Colonic mucosa (tissue), 4 donors: Measurements from ENCODE around the gene MCEE. TPM values are rescaled to one million over a fixed set of nuclear protein-coding genes. Genes with fewer than 3 reads are reported as not detected.
A peak's percentile ranks its signal among the peaks of the same experiment; 100 is the strongest.
"Not testable (repeated sequence)": the region's sequence is repeated elsewhere in the genome, so short reads cannot be mapped to it uniquely, and the experiment has no call there.

ENCODE experiments used
- DNase-seq: peaks from one replicate; pipeline ENCODE4 v3.0.0-alpha.2; 2020
- H3K27ac ChIP-seq: fragments of 200-600 bp; one replicate; pipeline ENCODE4 v1.8.0; 2021
- H3K27me3 ChIP-seq: fragments of 200-600 bp; one replicate; pipeline ENCODE4 v1.8.0; 2021
- H3K36me3 ChIP-seq: fragments of 200-600 bp; one replicate; pipeline ENCODE4 v1.8.0; 2021
- H3K4me1 ChIP-seq: fragments of 200-600 bp; one replicate; pipeline ENCODE4 v1.8.0; 2021; ENCODE audit warnings: mild to moderate bottlenecking
- H3K4me3 ChIP-seq: fragments of 200-600 bp; one replicate; pipeline ENCODE4 v1.8.0; 2021
- H3K9ac ChIP-seq, 2 donors: one replicate each; pipeline ENCODE4 v1.7.0; 2013; ENCODE audit warnings: control low read depth in 2 of 2, low read depth in 2 of 2, low read length in 2 of 2
- H3K9me3 ChIP-seq: fragments of 200-600 bp; one replicate; pipeline ENCODE4 v1.8.0; 2021
- intact Hi-C: fragments of 100-400 bp; cut with DNase I; formaldehyde crosslinking; loops from one replicate; pipeline ENCODE4 v1.14.1; 2022
- total RNA-seq, 2 donors: library from RNA; stranded (reverse); fragmentation: NEBNext Ultra II Directional in 1 of 2; extraction: Animal tissue kit (Norgen Biotek cat#: 25700) in 1 of 2; gene quantifications; one replicate each; pipeline ENCODE4 v1.2.1, GENCODE V29; 2021
- TF ChIP-seq, protein P1 (sequence below): fragments of 200-600 bp; IDR thresholded peaks from one replicate; pipeline ENCODE4 v1.8.0; 2022; ENCODE audit warnings: antibody characterized with exemption, mild to moderate bottlenecking
- donor health status: healthy.
- donor health status: DM: no; HTN: no; CAD: no.
- donor health status: DM: no; HTN: no; CAD: no.

The MCEE gene
- 10 to 100 TPM; 20.3 to 23.2 TPM for total RNA-seq

DNA sequence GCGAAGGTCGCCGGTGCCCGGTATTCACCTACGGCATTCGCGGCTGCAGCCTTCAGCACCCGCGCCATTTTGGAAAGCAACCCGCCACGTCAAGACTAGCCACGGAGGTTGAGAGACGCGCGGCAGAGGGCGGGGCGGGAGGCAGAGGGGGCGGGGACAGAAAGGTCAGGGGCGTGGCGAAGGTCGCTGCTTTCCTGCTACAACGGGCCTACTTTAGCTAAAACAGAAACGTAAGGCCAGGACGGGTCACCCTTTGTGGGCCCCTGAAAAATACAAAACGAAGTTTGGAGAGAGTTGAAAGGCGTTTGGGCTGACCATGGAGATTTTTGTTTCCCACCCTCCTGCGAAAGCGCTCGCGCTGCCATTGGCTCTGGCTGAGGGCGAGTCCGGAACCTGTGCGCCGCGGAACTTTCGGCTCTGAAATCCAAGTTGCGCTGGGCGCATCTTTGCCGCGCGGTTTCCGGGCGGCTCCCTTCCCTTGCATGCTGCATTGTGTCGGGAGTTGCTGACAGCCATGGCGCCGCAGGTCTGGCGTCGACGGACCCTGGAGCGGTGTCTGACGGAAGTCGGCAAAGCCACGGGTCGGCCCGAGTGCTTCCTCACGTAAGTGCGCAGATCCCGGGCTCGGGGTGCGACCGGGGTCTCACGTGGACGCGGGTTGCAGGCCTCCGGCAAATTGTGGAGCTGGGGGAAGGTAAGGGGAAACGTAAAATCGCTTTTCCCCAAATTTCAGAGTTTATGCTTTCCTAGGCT, at the start of gene MCEE, which contains the start of gene MPHOSPH10:
Gene MCEE, minus strand, starts transcription at position 78 of the 753 bp plus-strand sequence. Its CDS starts 10 bp downstream, at position 68.
Gene MPHOSPH10, plus strand, starts transcription at position 483 of the 753 bp plus-strand sequence. Its CDS starts 32 bp downstream, at position 515.
- H3K36me3 ChIP-seq: peaks cover 11% of the 10 kb centered on the region
- peak; percentile 95 for DNase-seq
- peaks cover 6% of the 10 kb centered on the region for H3K4me1 ChIP-seq
- H3K4me3 ChIP-seq: peak within 1 kb of the TSS; percentile 78
- no peaks in the 10 kb centered on the region for H3K9me3 ChIP-seq
- intact Hi-C loops: no loop called here
- H3K27me3 ChIP-seq: no peaks in the 10 kb centered on the region
- peak within 1 kb of the TSS; percentile 82 to 85 for H3K9ac ChIP-seq
- TF ChIP-seq, protein P1, sequence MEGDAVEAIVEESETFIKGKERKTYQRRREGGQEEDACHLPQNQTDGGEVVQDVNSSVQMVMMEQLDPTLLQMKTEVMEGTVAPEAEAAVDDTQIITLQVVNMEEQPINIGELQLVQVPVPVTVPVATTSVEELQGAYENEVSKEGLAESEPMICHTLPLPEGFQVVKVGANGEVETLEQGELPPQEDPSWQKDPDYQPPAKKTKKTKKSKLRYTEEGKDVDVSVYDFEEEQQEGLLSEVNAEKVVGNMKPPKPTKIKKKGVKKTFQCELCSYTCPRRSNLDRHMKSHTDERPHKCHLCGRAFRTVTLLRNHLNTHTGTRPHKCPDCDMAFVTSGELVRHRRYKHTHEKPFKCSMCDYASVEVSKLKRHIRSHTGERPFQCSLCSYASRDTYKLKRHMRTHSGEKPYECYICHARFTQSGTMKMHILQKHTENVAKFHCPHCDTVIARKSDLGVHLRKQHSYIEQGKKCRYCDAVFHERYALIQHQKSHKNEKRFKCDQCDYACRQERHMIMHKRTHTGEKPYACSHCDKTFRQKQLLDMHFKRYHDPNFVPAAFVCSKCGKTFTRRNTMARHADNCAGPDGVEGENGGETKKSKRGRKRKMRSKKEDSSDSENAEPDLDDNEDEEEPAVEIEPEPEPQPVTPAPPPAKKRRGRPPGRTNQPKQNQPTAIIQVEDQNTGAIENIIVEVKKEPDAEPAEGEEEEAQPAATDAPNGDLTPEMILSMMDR: no peak
- H3K27ac ChIP-seq: peak within 1 kb of the TSS; percentile 95

DNA sequence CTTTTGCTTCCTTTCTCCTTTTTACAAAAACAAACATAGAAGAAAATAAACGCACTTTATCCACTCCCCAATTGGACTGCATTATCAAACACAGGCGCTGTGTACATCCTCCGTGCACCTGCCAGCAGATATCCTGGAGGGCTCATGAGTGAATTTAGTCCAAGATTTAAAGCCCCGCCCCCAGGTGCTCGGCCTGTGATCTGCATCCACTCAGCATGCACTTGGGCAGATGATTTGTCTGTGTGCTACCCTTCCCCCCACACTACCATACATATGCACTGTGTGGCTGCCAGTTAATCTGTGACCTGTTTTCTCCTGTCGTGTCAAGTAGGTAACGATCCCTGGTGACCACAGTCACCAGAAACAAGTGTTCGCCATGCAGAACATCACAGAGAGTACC, 48.8 kb upstream of the MCEE start:
- H3K27me3 ChIP-seq, H3K9me3 ChIP-seq, DNase-seq, H3K4me1 ChIP-seq, H3K9ac ChIP-seq, H3K36me3 ChIP-seq, H3K4me3 ChIP-seq, H3K27ac ChIP-seq, intact Hi-C loops: not testable (repeated sequence)

DNA sequence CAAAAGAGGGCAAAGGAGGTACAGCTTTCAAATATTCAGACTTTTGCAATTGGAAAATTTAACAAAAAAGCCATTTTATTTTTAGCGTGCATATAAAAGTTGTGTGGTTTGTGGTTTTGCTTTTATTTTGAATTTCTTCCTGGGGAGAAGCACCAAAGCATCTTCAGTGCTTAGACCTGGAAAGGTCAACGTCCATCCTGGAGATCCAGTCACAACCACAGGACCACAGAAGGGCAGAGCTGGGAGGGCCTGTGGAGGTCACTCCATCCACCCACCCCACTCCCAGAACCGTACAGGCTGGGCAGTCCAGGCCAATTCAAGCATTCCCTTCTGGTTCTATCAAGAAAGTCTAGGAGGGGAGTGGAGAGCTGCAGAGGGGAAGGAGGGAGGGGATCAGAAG, 44.2 kb upstream of the MCEE start:
- Histone ChIP-seq H3K4me1 (no peaks in the 10 kb centered on the region), H3K9ac (no peak overlapping the region), H3K36me3 (no peaks in the 10 kb centered on the region), H3K9me3 (no peaks in the 10 kb centered on the region), H3K27ac (no peak overlapping the region), H3K4me3 (no peak overlapping the region), H3K27me3 (no peaks in the 10 kb centered on the region)
- intact Hi-C loops: no loop called here
- TF ChIP-seq, protein P1: no peak
- no peak for DNase-seq

DNA sequence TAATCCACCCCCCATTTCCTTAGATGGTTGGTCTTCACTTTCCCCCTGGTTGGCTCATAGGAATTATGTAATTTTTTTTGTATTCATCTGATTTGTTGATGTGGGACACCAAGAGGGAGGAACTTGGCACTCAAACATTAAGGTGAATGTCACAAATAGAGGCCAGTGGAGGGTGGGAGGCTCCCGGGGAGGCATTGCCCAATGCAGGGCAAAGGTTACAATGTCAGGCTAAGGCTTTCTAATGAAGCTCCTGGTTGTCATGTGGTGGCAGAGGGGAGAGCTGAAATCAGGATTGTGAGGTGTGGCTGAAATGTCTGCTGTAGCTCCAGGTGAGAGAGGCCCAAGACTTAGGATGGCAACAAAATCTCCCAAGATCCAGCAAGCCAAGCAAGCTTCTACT, 43.1 kb upstream of the MCEE start:
- no peaks in the 10 kb centered on the region for H3K27me3 ChIP-seq
- no peak overlapping the region for H3K9ac ChIP-seq
- TF ChIP-seq, protein P1: no peak
- H3K9me3 ChIP-seq: no peaks in the 10 kb centered on the region
- H3K27ac ChIP-seq: no peak overlapping the region
- H3K4me1 ChIP-seq: no peaks in the 10 kb centered on the region
- H3K4me3 ChIP-seq: no peak overlapping the region
- DNase-seq: no peak
- no peaks in the 10 kb centered on the region for H3K36me3 ChIP-seq
- intact Hi-C loops: no loop called here

DNA sequence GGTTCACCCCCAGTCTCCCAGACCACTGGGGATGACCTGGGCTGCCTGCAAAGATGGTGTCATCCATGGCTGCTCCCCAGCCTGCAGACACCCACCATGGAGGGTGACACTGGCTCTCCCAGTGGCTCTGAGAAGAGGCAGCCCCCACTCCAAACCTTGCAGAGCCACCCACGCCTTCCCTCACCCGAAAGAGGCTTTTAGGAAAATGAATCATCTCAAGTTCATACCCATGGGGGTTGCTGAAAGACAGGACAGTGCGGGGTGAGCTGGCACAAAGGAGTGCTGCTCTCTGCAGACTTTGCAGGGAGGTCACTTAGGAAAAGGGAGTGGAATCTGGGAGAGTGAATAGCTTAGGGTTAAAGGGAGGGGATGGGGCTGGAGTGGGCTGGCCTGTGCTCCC, 36.8 kb upstream of the MCEE start:
- DNase-seq: no peak

More for the DNA sequence above, 36.8 kb upstream of the MCEE start:
- H3K36me3 ChIP-seq: no peaks in the 10 kb centered on the region
- H3K4me1 ChIP-seq: no peaks in the 10 kb centered on the region
- intact Hi-C loops: no loop called here
- H3K9ac ChIP-seq: no peak overlapping the region
- no peaks in the 10 kb centered on the region for H3K9me3 ChIP-seq
- H3K27me3 ChIP-seq: no peaks in the 10 kb centered on the region
- TF ChIP-seq, protein P1: no peak
- no peak overlapping the region for H3K4me3 ChIP-seq
- no peak overlapping the region for H3K27ac ChIP-seq
